GM21528 (cell line): ENCODE results near the gene B4GALNT1.
"Not testable (repeated sequence)": the region's sequence is repeated elsewhere in the genome, so short reads cannot be mapped to it uniquely, and the experiment has no call there.

Source experiments
- ATAC-seq: cut with Tn5 transposase; IDR thresholded peaks from one replicate; pipeline ENCODE4 v1.9.1; 2021; ENCODE audit warnings: mild to moderate bottlenecking, moderate library complexity; ENCODE audit not compliant: unreplicated experiment, low FRiP score

B4GALNT1 gene

GRCh38 chr12:57588951-57589610, 43.9 kb downstream of the B4GALNT1 start:
- not testable (repeated sequence) for ATAC-seq

DNA sequence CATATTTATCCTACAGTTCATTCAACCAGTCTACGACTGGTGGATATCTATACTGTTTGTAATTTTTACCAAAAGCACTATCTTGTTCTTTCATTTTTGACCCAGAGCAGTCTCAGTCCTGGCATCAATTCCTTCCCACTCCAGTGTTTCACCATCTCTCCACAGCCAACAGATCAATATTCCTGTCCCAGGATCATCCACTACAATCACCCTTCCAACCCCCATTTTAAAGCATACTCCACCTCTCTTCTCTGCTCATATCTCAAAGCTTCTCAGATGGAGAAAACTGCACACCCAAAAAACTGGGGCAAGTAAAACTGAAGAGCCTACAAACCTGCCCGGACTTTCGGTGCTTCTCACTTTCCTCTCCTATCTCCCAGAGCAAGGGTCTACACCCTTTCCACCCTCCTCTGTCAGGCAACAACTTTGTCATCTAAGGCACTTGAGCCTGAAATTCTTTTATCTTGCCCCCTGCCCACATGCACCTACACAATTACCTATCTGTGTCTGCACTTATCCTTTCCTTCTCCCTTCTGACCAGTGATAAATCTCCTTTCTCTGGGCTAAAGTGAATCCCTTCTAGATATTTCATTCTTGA, 46.1 kb downstream of the B4GALNT1 start:
- ATAC-seq: no peak

DNA sequence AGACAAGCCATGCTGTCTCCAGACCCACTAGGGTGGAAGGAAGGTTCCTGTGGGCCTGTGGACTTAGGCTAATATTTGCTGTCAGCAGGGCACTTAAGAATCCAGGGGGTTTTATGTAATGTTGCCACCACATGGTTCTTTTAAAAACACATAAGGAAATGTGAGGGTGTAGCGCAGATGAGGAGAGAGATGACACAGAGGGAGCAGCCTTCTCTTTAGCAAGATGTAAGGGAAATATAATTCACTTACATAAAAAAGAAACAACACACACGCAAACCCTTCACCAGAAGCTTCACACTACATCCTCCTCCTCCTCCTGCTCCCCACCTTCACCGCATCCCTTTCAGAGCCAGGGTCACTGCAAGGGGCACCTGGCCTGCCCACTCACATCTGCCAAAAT, 46.9 kb downstream of the B4GALNT1 start:
- ATAC-seq: no peak

DNA sequence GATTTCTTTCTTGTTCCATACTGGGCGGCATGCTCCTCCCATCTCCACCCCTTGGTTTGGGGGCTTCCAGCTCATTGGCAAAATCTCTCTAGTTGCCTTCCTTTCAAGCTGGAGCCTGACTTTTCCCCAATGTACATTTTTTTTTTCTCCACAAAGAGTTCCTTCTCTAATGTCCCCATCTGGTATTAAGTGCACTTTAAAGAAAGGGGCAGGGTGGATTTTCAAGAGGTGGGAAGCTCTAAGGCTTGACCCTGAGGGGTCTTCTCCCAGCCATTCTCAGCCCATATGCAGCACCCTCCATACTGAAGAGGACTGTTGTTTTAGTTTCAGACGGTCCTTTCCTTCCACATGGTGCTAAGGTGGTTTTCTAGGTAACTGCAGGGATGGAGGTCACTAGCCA, 47.8 kb downstream of the B4GALNT1 start:
- no peak for ATAC-seq

DNA sequence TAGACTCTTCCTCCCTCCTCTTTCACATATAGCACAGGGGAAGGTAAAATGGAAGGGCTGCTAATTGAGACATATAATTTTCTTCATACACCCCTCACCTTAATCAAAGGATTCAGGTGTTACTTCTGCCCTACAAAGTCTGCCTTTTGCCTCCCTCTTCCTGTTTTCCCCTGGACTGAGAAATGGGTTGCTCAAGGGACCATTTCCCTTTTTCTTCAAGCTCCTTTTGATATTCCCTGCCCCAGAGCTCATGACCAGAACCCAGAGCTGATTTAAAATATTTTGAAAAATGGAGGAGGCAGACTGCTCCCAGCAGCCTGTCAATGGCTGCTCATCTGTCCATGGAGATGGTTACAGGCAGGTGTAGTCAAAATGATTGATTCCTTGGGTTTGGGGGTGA, 48.3 kb downstream of the B4GALNT1 start:
- ATAC-seq: no peak

DNA sequence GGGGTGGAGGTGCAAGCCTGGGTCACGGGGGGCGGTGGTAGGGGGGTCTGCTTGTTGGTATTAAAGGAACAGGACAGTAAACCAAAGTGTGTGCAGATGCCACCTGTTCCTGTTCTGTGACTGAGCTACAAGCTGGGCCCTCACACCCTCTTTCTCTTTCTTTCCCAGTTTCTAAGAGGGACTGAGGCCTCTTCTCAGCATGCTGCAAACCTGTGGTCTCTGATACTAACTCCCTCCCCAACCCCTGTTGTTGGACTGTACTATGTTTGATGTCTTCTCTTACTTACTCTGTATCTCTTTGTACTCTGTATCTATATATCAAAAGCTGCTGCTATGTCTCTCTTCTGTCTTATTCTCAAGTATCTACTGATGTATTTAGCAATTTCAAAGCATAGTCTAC, 49.0 kb downstream of the B4GALNT1 start:
- no peak for ATAC-seq

- peak; percentile 91 for ATAC-seq
Observed at GRCh38 chr12:57583008-57583831, 49.8 kb downstream of the B4GALNT1 start.

DNA sequence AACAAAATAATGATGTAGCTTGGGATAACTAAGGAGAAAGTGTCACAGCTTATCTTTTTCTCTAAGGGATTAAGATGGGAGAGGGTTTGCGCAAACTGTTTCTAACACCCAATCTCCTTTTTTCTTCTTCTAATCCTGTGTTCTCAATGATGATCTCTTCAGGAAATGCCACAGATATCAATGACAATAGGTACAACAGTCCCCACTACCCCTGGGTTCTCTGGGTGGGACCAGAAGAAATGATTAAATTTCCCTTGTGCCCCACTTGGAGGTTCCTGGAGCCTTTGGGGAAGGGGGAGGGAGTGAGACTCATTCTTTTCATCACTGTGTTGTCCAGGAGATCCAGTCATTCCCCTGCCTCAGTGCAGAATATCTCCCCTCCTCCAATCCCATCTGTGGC, 50.6 kb downstream of the B4GALNT1 start:
- no peak for ATAC-seq

DNA sequence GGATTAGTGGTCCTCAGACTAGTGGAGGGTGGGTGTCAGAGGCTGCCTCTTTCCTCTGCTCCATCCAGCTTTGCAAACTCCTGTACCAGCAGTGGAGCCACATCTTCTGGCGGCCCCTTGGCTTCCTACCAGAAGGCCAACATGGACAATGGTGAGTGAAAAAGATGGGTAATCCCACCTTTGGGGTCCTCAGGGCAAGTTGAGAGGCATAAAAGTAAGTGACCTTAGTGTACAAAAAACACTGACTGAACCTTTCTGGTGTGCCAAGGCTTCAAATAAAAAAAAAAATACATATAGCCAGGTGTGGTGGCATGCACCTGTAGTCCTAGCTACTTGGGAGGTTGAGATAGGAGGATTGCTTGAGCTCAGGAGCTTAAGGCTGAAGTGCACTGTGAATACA, 51.2 kb downstream of the B4GALNT1 start:
- ATAC-seq: no peak

GRCh38 chr12:57580466-57580795, 52.6 kb downstream of the B4GALNT1 start:
- ATAC-seq: no peak

DNA sequence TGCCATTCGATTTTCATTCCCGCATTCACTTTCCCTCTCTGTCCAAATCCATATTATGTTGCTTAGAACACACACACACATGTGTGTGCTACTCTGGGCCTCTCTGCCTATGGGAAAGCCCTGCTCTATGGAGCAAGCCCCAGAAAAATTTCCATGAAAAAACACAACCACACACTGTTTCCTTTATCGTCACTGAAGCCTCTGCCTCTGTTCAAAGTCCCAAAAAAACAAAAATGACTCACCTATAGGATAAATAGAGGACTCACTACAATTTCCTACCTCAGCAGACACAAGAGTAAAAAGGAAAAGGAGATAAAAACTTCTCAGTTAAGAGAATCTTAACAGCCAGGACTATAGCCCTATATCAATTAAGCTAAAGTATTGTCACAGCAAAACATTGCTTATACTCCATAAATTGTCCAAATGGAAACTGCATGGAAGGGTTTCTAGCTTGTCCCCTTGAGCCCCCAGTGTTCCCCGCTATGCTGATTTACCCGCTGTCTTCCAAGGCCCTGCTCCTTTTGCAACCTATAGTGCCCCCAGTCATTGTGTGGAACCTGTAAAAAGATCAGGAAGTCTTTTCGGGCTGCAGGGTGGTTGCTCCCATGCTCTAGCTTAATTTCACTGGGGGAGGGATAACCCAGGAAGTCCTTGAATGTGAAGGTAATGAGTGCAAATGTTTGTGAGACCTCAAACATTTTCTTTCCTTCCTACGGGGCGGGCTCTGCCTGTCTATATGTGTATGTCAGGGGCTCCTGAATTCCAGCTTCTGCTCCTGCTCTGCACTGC, 53.1 kb downstream of the B4GALNT1 start:
- no peak for ATAC-seq

DNA sequence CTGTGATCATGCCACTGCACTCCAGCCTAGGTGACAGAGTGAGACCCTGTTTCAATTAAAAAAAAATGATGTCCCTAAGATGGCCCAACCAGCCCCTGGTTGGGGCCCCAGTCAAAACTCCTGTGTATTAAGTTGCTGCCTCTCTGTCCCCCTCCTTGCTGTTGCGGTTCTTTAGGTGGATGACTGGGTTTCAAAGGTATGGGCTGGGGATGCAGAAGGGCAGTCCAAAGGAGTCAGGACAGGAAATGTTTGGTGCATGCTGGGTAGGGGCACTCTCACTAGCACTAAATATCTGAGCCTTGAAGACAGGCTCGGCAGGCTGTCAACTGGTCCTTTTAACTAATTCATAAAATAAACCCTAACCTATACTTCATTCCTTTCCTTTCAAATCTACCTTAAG, 54.0 kb downstream of the B4GALNT1 start:
- no peak for ATAC-seq

DNA sequence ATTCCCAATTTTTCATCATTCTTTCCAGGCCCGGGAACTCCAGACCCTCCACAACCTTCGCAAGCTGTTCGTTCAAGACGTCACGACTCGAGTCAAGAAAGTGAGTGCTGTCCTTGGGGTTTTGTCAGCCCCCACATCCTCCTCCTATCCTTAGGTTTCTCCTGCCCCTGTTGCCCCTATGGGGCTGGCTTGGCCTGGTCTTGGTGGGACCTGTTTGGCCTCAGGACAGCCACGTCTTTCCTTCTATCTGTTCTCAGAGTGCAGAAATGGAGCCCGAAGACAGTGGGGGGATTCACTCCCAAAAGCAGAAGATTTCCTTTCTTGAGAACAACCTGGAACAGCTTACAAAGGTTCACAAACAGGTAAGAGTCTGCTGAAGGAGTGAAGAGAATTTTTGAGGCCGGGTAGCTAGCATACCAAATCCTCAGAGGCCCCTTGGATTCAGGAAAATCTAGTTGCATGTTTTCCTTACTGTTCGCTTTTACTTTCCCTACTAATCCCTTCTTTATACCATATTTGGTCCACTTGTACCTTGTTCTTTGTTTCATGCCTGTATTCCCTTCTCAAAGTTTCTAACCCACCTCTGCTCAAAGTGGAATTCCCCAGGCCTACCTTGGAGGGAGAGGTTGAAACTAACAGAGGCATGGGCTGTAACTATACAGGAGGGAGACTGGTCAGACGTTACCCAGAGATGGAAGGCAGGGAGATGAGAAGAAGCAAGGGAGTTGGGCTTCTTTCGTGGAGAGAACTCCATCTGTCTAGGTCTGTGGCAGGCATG, 54.8 kb downstream of the B4GALNT1 start:
- no peak for ATAC-seq

DNA sequence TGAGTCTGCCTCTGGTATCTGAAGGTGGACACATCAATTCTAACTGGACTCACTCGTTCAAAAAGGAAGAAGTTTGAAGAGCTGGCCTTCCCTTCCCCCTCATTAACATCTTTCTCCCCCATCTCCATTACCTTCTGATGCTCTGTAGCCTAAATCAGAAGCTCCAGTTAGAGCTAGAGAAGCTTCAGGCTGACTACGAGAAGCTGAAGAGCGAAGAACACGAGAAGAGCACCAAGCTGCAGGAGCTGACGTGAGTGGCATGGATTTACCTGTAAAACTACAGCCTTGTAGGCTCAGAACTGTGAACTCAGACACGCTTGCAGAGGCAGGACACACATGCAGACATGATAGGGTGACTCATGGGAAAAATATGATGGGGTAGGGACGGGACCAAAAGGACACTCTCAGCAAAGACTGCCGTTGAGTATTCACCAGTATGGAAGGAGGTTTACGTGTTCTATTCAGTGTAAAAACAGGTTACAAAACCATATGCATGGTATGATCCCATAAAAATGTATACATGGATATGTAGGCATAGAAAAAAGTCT, 56.3 kb downstream of the B4GALNT1 start:
- no peak for ATAC-seq
